ENCODE measurements around the gene AHDC1. TPM values are rescaled to one million over a fixed set of nuclear protein-coding genes. Genes with fewer than 3 reads are reported as not detected.
A peak's percentile ranks its signal among the peaks of the same experiment; 100 is the strongest.

The AHDC1 gene
- total and polyA plus RNA-seq, 2 of the 13 experiments (the other 11 are each of a cell fraction or from before 2014, with no cell fraction given), result 1.0 to 2.7 TPM

GRCh38 chr1:27489973-27490741 lies 113.8 kb downstream of the AHDC1 start, which contains the start of gene WASF2 (continued):
- TF ChIP-seq ZNF710 (CRISPR knock-in tag; IDR thresholded peaks at IDR 0.05; ENCODE audit: borderline replicate concordance), result peak; percentile 51; the same call in 1 of the 2 replicates
- peak; percentile 87 for TF ChIP-seq DMAP1 (CRISPR knock-in tag; IDR thresholded peaks at IDR 0.05)
- TF ChIP-seq ZFYVE20 (CRISPR knock-in tag; IDR thresholded peaks at IDR 0.05; ENCODE audit: borderline replicate concordance, low read depth), result no peak
- TF ChIP-seq ZBTB33 (CRISPR knock-in tag; IDR thresholded peaks at IDR 0.05), result no peak; the same call in 1 of the 2 replicates
- no peak for TF ChIP-seq ATF6 (CRISPR knock-in tag; conservative IDR thresholded peaks at IDR 0.05)
- no peak for TF ChIP-seq SAFB2 (CRISPR knock-in tag; IDR thresholded peaks at IDR 0.05; ENCODE audit: borderline replicate concordance, low read depth)
- TF ChIP-seq KLF15 (CRISPR knock-in tag; IDR thresholded peaks at IDR 0.05; ENCODE audit: borderline replicate concordance), result peak; percentile 93; the same call in 1 of the 2 replicates
- TF ChIP-seq NR2F2 (IDR thresholded peaks at IDR 0.05; ENCODE audit: borderline replicate concordance, low read depth), result no peak
- TF ChIP-seq ZNF691 (CRISPR knock-in tag; IDR thresholded peaks at IDR 0.05; ENCODE audit: borderline replicate concordance, low read depth), result no peak
- TF ChIP-seq DPF2 (CRISPR knock-in tag; IDR thresholded peaks at IDR 0.05; ENCODE audit: borderline replicate concordance, low read depth), result no peak
- no peak for TF ChIP-seq ZNF597 (CRISPR knock-in tag; IDR thresholded peaks at IDR 0.05)
- TF ChIP-seq ZSCAN9 (CRISPR knock-in tag; IDR thresholded peaks at IDR 0.05; ENCODE audit: borderline replicate concordance), result peak; percentile 20; the same call in 1 of the 2 replicates
- 0 out of 2 replicates have a peak, but pooled peaks have one; percentile 55 for TF ChIP-seq CHCHD3 (CRISPR knock-in tag; IDR thresholded peaks at IDR 0.05)
- TF ChIP-seq IKZF5 (CRISPR knock-in tag; IDR thresholded peaks at IDR 0.05), result peak; percentile 46; the same call in 1 of the 2 replicates
- no peak for TF ChIP-seq TBP (CRISPR knock-in tag; IDR thresholded peaks at IDR 0.05)
- peak; percentile 48; the same call in 1 of the 2 replicates for TF ChIP-seq CHD2 (IDR thresholded peaks at IDR 0.05; ENCODE audit: low read depth, low read length)
- TF ChIP-seq BCL6 (CRISPR knock-in tag; IDR thresholded peaks at IDR 0.05), result peak; percentile 45; the same call in 1 of the 2 replicates

Measured in HepG2 (cell line).